Ovary (tissue), 3 donors: ENCODE data around the gene SLC44A4.

Source experiments
- CTCF ChIP-seq, 3 donors: fragments of 450-650 bp in 2 of 3; fragments of 200-600 bp in 1 of 3; IDR thresholded peaks; one replicate each; pipeline versions ENCODE4 v1.5.1 to v1.8.0; 2016 to 2022; ENCODE audit warnings: antibody characterized with exemption in 3 of 3, mild to moderate bottlenecking in 1 of 3
- EP300 ChIP-seq: sonication (generic); formaldehyde crosslinking; IDR thresholded peaks from one replicate; pipeline ENCODE4 v1.6.1; 2017; ENCODE audit warnings: antibody characterized with exemption
- POLR2A ChIP-seq: fragments of 450-650 bp; IDR thresholded peaks from one replicate; pipeline ENCODE4 v1.6.1; 2017; ENCODE audit warnings: antibody characterized with exemption, mild to moderate bottlenecking, moderate library complexity
- donor health status: DM: no; HTN: no; CAD: no.

GRCh38 chr6:31899215-31899614 is 20.4 kb upstream of the SLC44A4 start:
- TF ChIP-seq CTCF (IDR thresholded peaks at IDR 0.05) (no peak), POLR2A (no peak), EP300 (no peak)
